GF-D8 (cell line): ENCODE results near the gene DRG2.

ENCODE experiments used
- DNase-seq: peaks from one replicate; lab custom pipeline; 2025; lab: John Stamatoyannopoulos, UW

The DRG2 gene, protein sequence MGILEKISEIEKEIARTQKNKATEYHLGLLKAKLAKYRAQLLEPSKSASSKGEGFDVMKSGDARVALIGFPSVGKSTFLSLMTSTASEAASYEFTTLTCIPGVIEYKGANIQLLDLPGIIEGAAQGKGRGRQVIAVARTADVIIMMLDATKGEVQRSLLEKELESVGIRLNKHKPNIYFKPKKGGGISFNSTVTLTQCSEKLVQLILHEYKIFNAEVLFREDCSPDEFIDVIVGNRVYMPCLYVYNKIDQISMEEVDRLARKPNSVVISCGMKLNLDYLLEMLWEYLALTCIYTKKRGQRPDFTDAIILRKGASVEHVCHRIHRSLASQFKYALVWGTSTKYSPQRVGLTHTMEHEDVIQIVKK

GRCh38 chr17:18087610-18088491, at the start of gene DRG2:
Gene DRG2 (plus strand): TSS chr17:18087948. CDS start chr17:18088024, 76 bp downstream.
- peak; percentile 15 for DNase-seq

DNA sequence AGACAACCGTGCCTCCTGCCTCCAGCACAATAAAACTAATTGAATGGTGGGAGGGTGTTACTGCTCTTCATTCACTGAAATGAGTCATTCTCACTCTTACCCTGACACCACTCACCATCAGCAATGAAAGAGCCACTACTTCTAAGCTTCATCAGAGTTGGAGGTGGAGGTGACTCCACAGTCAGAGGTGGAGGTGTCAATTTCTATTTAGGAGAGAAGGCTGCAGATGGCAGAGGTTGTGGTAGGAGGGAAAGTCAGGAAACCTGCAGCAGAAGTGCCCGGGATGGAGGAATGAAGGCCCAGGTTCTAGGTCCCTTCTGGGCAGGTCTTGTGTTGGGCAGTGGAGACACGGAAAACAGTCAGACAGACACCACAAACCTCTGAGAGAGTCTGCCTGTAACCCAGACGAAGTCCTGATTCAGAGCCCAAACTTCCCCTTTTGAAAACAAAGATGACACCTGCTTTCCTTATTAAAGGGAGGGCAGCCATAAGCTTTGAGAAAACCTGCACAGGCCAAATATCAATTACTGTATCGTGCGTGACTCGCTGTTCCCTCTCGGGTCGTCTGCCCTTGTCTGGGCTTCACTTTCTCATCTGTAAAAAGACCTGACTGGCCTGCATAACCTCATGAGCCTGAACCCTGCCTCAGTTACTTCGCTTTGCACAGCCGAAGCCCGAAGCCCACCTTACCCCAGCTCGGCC, 49.4 kb upstream of the DRG2 start:
- DNase-seq = peak; percentile 12

DNA sequence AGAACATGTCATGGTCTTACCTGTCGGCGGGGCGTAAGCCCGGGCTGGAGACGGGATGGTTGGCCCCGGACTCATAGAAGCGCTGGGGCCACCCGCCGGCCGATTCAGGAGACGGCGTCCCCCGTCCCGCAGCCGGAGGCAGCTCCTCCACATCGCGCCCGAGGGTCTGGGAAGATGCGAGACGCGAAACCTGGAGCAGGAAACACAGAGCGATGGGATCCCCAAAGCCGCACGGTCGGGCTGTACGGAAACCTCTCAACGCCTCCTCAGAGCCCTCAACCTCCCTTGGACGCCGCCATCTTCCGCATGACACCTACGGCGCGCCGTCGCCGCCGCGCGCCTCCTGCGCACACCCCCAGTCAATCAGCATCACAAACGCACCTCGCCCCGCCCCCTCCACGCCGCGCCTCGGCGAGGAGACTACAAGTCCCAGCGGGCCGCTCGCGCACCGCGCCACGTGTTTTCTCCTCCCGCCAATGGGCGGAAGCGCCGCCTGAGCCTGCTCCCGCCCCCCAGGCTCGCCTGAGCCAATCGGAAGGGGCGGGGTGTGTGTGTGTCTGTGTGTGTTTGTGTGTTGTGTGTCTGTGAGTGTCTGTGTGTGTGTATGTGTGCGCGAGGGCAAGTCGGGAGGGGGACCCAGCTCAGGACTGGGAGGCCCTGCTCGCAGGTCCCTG, 48.8 kb upstream of the DRG2 start, which contains the start of the genes ATPAF2 and GID4:
Gene ATPAF2, minus strand, starts transcription at position 308 of the 674 bp plus-strand sequence. Its CDS starts 155 bp downstream, at position 153.
Gene GID4, plus strand, starts transcription at position 548 of the 674 bp plus-strand sequence. Its CDS starts 57 bp downstream, at position 605.
- peak; percentile 84 for DNase-seq

DNA sequence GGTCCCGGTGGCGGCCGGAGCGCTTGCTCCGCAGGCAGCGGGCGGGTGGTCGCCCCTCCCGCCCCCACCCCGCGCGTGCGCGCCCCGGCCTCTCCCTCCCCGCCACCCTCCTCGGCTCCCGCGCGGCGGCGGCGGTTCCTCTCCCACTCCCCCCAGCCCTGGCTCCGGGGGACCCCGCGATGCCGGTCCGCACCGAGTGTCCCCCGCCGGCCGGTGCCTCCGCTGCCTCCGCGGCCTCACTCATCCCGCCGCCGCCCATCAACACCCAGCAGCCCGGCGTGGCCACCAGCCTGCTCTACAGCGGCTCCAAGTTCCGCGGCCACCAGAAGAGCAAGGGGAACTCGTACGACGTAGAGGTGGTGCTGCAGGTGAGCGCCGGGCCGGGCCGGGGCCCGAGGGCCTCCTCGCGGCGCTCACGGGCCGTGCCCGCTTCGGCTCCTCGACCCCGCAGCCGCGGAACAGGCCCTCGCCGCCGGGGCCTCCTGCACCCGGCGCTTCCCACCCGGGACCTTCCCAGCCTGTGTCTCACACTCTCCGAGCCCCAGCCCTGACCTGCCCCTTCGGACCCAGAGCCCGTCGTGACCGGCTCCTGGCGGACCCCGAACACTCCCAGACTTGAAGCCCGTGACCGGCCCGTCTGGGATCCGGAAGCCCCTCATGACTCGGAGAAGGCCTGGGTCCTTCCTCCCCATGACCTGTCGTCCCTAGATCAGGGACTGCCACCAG, 48.0 kb upstream of the DRG2 start:
- no peak for DNase-seq

- no peak for DNase-seq
Observed at GRCh38 chr17:18040261-18040858, 47.4 kb upstream of the DRG2 start.

- DNase-seq = no peak
Observed at GRCh38 chr17:18041776-18042175, 46.0 kb upstream of the DRG2 start.

GRCh38 chr17:18042983-18043382, 44.8 kb upstream of the DRG2 start:
- DNase-seq = no peak

DNA sequence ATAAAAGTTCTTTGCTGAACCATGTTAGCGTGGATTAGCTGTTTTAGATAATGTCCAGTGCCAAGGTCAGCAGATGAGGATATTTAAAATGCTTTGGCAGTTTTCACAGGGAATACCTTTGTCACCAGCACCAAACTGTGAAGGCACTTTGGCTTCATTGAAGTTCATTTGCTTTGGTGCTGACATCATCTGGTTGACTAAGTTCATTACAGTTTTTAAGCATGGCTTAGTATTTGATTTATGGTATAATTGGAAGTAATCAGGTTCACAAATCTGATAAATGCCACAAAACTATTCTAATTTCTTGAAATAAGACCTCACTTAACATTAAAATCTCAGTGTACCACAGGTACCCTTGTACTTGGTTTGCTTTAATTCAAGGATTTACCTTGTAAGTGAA, 44.3 kb upstream of the DRG2 start:
- no peak for DNase-seq

DNA sequence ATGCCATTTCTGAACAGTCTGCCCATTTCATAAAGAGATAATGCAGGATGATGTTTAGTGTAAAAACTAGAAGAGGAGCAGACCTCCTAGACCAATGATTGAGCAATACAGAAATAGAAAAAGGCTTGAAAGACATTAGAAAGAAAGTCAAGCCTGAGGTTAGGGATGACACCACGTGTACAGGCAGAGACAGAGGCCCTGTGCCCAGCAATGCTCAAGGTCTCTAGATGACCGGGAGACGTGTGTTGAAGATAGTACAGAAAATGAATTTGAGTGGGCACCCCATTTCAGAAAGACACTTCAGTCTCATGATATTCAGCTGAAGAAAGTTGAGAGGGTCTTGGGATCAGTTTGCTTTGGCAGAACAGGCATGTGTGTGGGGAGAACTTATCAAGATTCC, 43.1 kb upstream of the DRG2 start:
- DNase-seq = no peak

DNA sequence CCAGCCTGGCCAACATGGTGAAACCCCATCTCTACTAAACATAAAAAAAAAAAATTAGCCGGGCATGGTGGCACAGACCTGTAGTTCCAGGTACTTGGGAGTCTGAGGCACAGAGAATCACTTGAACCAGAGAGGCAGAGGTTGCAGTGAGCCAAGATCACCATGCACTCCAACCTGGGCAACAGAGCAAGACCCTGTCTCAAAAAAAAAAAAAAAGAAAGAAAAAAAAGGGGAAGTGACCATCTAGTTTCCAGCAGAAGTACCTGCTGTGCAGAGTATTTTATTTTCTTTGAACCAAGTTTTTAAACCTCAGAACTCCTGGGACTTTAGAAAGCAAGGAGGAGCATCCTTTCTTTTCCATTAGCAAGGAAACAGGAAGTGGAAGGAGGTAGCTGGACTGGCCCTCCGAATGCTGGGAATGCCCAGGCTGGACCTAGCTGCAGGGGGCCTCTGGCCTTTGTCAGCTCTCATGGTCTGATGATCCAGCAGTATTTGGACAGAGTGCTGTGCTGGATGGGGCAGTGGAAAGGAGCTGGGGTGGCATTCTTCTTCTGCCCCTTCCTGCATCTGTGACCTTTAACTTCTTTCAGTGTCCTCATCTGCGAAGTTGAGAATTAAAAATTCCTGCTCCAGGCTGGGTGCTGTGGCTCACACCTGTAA, 41.9 kb upstream of the DRG2 start:
- no peak for DNase-seq

- DNase-seq = no peak
Observed at GRCh38 chr17:18055597-18055996, 32.2 kb upstream of the DRG2 start.

GRCh38 chr17:18056214-18056613, 31.5 kb upstream of the DRG2 start:
- no peak for DNase-seq

- no peak for DNase-seq
Observed at GRCh38 chr17:18059283-18059682, 28.5 kb upstream of the DRG2 start.

- DNase-seq = no peak
Observed at GRCh38 chr17:18064053-18064452, 23.7 kb upstream of the DRG2 start.

DNA sequence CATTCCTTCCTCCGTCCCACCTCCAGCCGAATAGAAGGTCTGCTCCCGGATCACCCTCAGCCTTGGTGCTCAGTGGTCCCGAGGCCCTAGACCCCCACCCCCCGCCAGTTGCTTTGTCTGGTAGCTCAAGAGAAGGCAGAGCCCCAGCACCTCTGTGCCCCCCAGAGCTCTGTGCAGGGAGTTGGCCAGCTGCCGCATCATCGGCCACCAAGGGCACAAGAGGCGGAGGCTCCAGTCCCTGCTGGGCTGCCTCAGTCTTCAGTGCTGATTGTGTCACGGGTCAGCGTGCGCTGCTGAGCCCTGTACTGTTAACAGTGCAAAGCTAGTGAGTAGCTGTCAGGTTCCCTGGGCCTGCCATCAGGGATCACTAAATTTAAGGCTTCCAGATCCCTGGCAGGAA, 22.2 kb upstream of the DRG2 start:
- no peak for DNase-seq

- no peak for DNase-seq
Observed at GRCh38 chr17:18066866-18067265, 20.9 kb upstream of the DRG2 start.

DNA sequence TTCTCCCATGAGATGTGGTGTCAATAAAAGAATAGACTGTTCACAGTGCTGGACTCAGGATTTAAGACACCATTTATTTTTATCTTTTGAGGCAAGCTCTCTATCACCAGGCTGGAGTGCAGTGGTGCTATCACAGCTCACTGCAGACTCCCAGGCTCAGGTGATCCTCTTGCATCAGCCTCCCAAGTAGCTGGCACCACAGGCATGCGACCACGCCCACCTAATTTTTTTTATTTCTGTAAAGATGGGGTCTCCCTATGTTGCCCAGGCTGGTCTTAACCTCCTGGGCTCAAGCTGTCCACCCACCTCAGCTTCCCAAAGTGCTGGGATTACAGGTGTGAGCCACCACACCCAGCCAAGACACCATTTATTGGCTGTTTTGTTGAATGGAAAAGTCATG, 18.6 kb upstream of the DRG2 start:
- no peak for DNase-seq

- no peak for DNase-seq
Observed at GRCh38 chr17:18070861-18071340, 16.8 kb upstream of the DRG2 start.

- DNase-seq = no peak
Observed at GRCh38 chr17:18071751-18072150, 16.0 kb upstream of the DRG2 start.
